ENCODE measurements around the gene KRTAP10-10. TPM values are rescaled to one million over a fixed set of nuclear protein-coding genes. Genes with fewer than 3 reads are reported as not detected.

Gene KRTAP10-10
- total and polyA plus RNA-seq, 2 of the 8 experiments (the other 6 are each of a cell fraction or from before 2014, with no cell fraction given) = not detected

DNA sequence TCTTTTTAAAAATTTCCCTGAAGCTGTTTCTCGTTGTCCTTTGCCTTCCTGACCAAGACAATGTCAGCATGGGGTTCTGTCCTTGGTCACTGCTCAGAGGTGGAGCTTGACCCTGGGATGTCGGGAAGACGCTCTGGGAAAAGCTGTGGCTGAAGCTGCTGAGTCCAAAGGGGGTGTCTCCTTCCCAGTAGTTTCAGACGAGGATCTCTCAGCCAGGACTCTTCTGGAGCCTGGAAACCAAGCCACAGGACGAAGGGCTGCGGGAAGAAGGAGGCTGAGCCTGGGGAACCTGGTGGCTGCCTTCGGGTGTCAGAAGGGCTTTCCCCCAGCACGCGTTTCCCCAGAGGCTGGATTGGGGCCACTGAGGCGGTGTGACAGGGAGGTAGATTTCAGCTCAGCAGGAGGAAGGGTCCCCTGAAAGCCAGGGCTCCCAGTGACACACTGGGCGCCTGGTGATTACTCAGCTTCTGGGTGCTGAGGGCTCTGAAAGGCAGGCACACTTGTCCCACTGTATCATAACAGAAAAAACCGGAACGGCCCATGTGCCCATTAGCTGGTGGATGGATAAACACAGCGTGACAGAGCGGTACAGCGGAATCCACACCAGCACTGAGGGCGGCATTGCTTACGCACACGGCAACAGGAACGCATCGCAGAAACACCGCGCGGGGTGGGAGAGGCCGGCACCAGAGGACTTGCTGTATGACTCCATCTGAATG lies 49.8 kb downstream of the KRTAP10-10 start:
- Histone ChIP-seq H3K36me3 (ENCODE audit: control insufficient read depth in 2 of 4, insufficient read depth in 4 of 4, low read length in 3 of 4) (no peaks in the 10 kb centered on the region), H3K9me3 (ENCODE audit: insufficient read depth in 2 of 2, low read depth in 1 of 2, low read length in 1 of 2) (no peaks in the 10 kb centered on the region), H4K20me1 (replicated peaks in 1 of 2; ENCODE audit: control insufficient read depth in 1 of 2, insufficient read depth in 2 of 2, low read length in 2 of 2) (no peaks in the 10 kb centered on the region), H3K56ac (replicated peaks; ENCODE audit: insufficient read length, low read depth, low read length) (no peak overlapping the region), H3K4me2 (ENCODE audit: insufficient read depth in 1 of 2, low read depth in 2 of 2, low read length in 2 of 2) (peak overlapping the region; percentile 16 to 37; a peak in 2 of 4 replicates), H2AK5ac (ENCODE audit: low read depth, low read length) (peak overlapping the region; percentile 69), H3K4me1 (replicated peaks in 1 of 4; ENCODE audit: control insufficient read depth in 3 of 4, insufficient read depth in 4 of 4, low read length in 3 of 4) (peaks cover 5 to 11% (median 9%) of the 10 kb centered on the region in 4 experiments), H3K23me2 (ENCODE audit: low read depth, low read length) (no peaks in the 10 kb centered on the region), H2BK12ac (ENCODE audit: low read depth, low read length) (peak overlapping the region; percentile 68; the same call in 1 of the 2 replicates), H4K91ac (replicated peaks; ENCODE audit: insufficient read length, low read length) (peak overlapping the region; percentile 59), H4K8ac (ENCODE audit: extremely low read depth, insufficient read depth, low read length) (no peak overlapping the region), H3K27me3 (replicated peaks in 1 of 4; ENCODE audit: control insufficient read depth in 3 of 4, extremely low read depth in 1 of 4, insufficient read depth in 3 of 4, low read length in 3 of 4) (no peaks in the 10 kb centered on the region), H2BK15ac (ENCODE audit: low read length) (0 out of 2 replicates have a peak overlapping the region, but pooled peaks have one; percentile 61), H3K14ac (ENCODE audit: insufficient read length) (no peak overlapping the region), H3K79me1 (ENCODE audit: low read depth, low read length) (no peaks in the 10 kb centered on the region), H3K27ac (ENCODE audit: low read depth, low read length) (no peak overlapping the region), H3K4ac (replicated peaks; ENCODE audit: insufficient read length, low read depth, low read length) (no peak overlapping the region), H3K23ac (ENCODE audit: insufficient read length) (no peak overlapping the region), H2AFZ (ENCODE audit: low read length) (no peak overlapping the region), H2BK120ac (replicated peaks; ENCODE audit: low read depth, low read length) (peak overlapping the region; percentile 31), H3K79me2 (ENCODE audit: control insufficient read depth in 1 of 2, insufficient read depth in 2 of 2, low read length in 2 of 2) (no peaks in the 10 kb centered on the region), H3K4me3 (ENCODE audit: extremely low read depth in 1 of 4, insufficient read depth in 2 of 4, low read depth in 3 of 4, low read length in 4 of 4) (no peak overlapping the region), H2BK5ac (ENCODE audit: low read depth, low read length) (peak overlapping the region; percentile 78; the same call in 1 of the 2 replicates), H3K9ac (replicated peaks in 1 of 4; ENCODE audit: extremely low read depth in 1 of 4, low read depth in 3 of 4, low read length in 3 of 4) (no peak overlapping the region; a peak in 1 of 7 replicates), H4K5ac (ENCODE audit: insufficient read length, low read depth, low read length) (peak overlapping the region; percentile 32), H2BK20ac (ENCODE audit: low read length) (peak overlapping the region; percentile 86; the same call in 1 of the 2 replicates), H3K18ac (ENCODE audit: extremely low read depth, low read length) (peak overlapping the region; percentile 99)
- ChIA-PET CTCF (ENCODE audit: partially characterized antibody) (interaction anchor here (0.8 to 2.5 kb wide), 10 partner anchors 9 to 196 kb away, joined by 3 to 13 read pairs (median 3); partner anchors contain the start of gene KRTAP10-12), POLR2A (ENCODE audit: partially characterized antibody) (no interaction called here)
- FAIRE-seq (no peak), DNase-seq (ENCODE audit: low read depth in 1 of 2, low spot score in 2 of 2) (no peak)
- WGBS, 2 experiments (ENCODE audit: extremely low coverage in 1 of 2, insufficient coverage in 1 of 2, insufficient read length in 1 of 2, insufficient replicate concordance in 2 of 2, low coverage in 1 of 2, low lambda C conversion rate in 2 of 2, missing lambda C conversion rate in 1 of 2) = 81% methylated on average over 25 of the region's 25 CpGs; no CpG with 5 or more reads in 1 of the 2 experiments
- TF ChIP-seq CREB1 (IDR thresholded peaks at IDR 0.05) (no peak), ZNF274 (IDR thresholded peaks at IDR 0.05; ENCODE audit: borderline replicate concordance, extremely low read depth, low read length) (no peak), MAFK (IDR thresholded peaks at IDR 0.05; ENCODE audit: low read depth, low read length) (no peak), E2F6 (IDR thresholded peaks at IDR 0.05) (no peak), SIRT6 (IDR thresholded peaks at IDR 0.05; ENCODE audit: low read length) (no peak), CEBPB (IDR thresholded peaks at IDR 0.05; ENCODE audit: low read depth, low read length) (no peak), SAP30 (IDR thresholded peaks at IDR 0.05; ENCODE audit: insufficient read depth, insufficient replicate concordance, low read length) (no peak), CTBP2 (IDR thresholded peaks at IDR 0.05; ENCODE audit: borderline replicate concordance, insufficient read depth, insufficient read length, low read length) (no peak), HDAC2 (IDR thresholded peaks at IDR 0.05; ENCODE audit: borderline replicate concordance in 1 of 2, low read depth in 2 of 2, low read length in 2 of 2) (no peak), SIN3A (conservative IDR thresholded peaks at IDR 0.05 in 1 of 2, IDR thresholded peaks at IDR 0.05 in 1 of 2; ENCODE audit: low read depth in 1 of 2, low read length in 2 of 2) (no peak), TAF7 (optimal IDR thresholded peaks at IDR 0.05; ENCODE audit: borderline replicate concordance, low read depth, low read length) (no peak)

Data from H1 (cell line).